NB4 (cell line): ENCODE measurements around the gene RAB3IL1.

Source experiments
- CTCF ChIP-seq: IDR thresholded peaks from one replicate; pipeline ENCODE4 v1.5.1; 2012; ENCODE audit warnings: low read depth, low read length
- MYC ChIP-seq: IDR thresholded peaks from 2 replicates; pipeline ENCODE4 v1.6.1; 2011; ENCODE audit warnings: low read depth, low read length

- no peak for TF ChIP-seq CTCF
- no peak for TF ChIP-seq MYC
Measured at GRCh38 chr11:61922539-61922938, 5.2 kb upstream of the RAB3IL1 start.
